HepG2 (cell line): ENCODE results near the gene SHISA6. TPM values are rescaled to one million over a fixed set of nuclear protein-coding genes. Genes with fewer than 3 reads are reported as not detected.

Source experiments
- ATAC-seq: fragments of 200-7000 bp; cut with Tn5 transposase; 3 replicates; pipeline ENCODE4 v1.9.1; 2020; ENCODE audit warnings: mild to moderate bottlenecking, moderate library complexity
- BruUV-seq: library from RNA; stranded (reverse); fragments of 400-500 nt; replicated peaks from 2 replicates; lab custom pipeline; 2021; lab: Mats Ljungman, UMichigan
- CTCF ChIA-PET: fragments of 300-600 bp; formaldehyde crosslinking; extraction: SDS; loops from one replicate; lab custom pipeline; 2021; ENCODE audit warnings: low total read pairs, inconsistent platforms, low intra/inter-chr PET ratio; lab: Yijun Ruan, JAX
- POLR2A ChIA-PET: fragments of 350-600 bp; sonication (Branson Sonifier 250); formaldehyde crosslinking; loops from one replicate; lab custom pipeline; 2020; ENCODE audit warnings: antibody characterized with exemption, inconsistent platforms; lab: Yijun Ruan, JAX
- DNase-seq: peaks from one replicate; pipeline ENCODE4 v3.0.0-alpha.2; 2015; ENCODE audit warnings: low spot score
- FAIRE-seq: peaks from 3 replicates; lab custom pipeline; 2011; peaks lifted over from hg19 to GRCh38; lab: Jason Lieb, UNC
- H2AFZ ChIP-seq: one replicate; pipeline ENCODE4 v1.6.1; 2011; ENCODE audit warnings: low read length, inconsistent platforms
- H3K27ac ChIP-seq: fragments of 300-600 bp; 3 replicates; pipeline ENCODE4 v1.8.0; 2011; ENCODE audit warnings: mixed run types, mild to moderate bottlenecking, mixed read lengths, low read length, inconsistent platforms; ENCODE audit not compliant: insufficient read depth; ENCODE audit errors: extremely low read length
- H3K27me3 ChIP-seq, 2 experiments: fragments of 200-600 bp in 1 of 2; 2 replicates in 1 of 2; 3 replicates in 1 of 2; pipeline versions ENCODE4 v1.6.0 to v1.8.0; 2011; ENCODE audit warnings: low read length in 2 of 2, mild to moderate bottlenecking in 2 of 2, moderate library complexity in 2 of 2, inconsistent platforms in 1 of 2; ENCODE audit not compliant: insufficient read depth in 2 of 2, control insufficient read depth in 1 of 2
- H3K36me3 ChIP-seq, 2 experiments: fragments of 200-600 bp in 1 of 2; replicated peaks in 1 of 2; 2 replicates in 1 of 2; 3 replicates in 1 of 2; pipeline versions ENCODE4 v1.5.1 to v1.8.0; 2011; ENCODE audit warnings: low read length in 2 of 2, inconsistent platforms in 1 of 2; ENCODE audit not compliant: insufficient read depth in 2 of 2, control insufficient read depth in 1 of 2
- H3K4me1 ChIP-seq: 2 replicates; pipeline ENCODE4 v1.5.1; 2012; ENCODE audit warnings: low read length, inconsistent platforms; ENCODE audit not compliant: insufficient read depth
- H3K4me2 ChIP-seq: 2 replicates; pipeline ENCODE4 v1.6.0; 2011; ENCODE audit warnings: low read depth, low read length, inconsistent platforms
- H3K4me3 ChIP-seq, 3 experiments: fragments of 200-600 bp in 1 of 3; sonication (generic), shearing (Covaris generic) in 1 of 3; replicated peaks in 1 of 3; 2 replicates each; pipeline ENCODE4 v1.5.1; 2011 to 2016; ENCODE audit warnings: low read length in 3 of 3, inconsistent platforms in 2 of 3, low read depth in 2 of 3, mild to moderate bottlenecking in 2 of 3, control low read depth in 1 of 3, mixed read lengths in 1 of 3; ENCODE audit not compliant: insufficient read depth in 1 of 3
- H3K79me2 ChIP-seq: one replicate; pipeline ENCODE4 v1.6.1; 2011; ENCODE audit warnings: low read length, inconsistent platforms; ENCODE audit not compliant: insufficient read depth
- H3K9ac ChIP-seq: 2 replicates; pipeline ENCODE4 v1.6.0; 2011; ENCODE audit warnings: mild to moderate bottlenecking, low read depth, low read length, inconsistent platforms; ENCODE audit not compliant: insufficient read depth
- H3K9me3 ChIP-seq: 2 replicates; pipeline ENCODE4 v1.5.1; 2012; ENCODE audit warnings: mild to moderate bottlenecking, low read length
- H4K20me1 ChIP-seq: 2 replicates; pipeline ENCODE4 v1.6.0; 2011; ENCODE audit warnings: inconsistent platforms, mild to moderate bottlenecking, low read length, moderate library complexity; ENCODE audit not compliant: insufficient read depth
- DNMT3B ChIP-seq: conservative IDR thresholded peaks from 2 replicates; pipeline ENCODE4 v1.6.1; 2016; ENCODE audit warnings: missing biosample characterization, control low read depth
- GATAD2A ChIP-seq: IDR thresholded peaks from 2 replicates; pipeline ENCODE4 v1.6.1; 2016
- HNF4A ChIP-seq: sonication (generic); formaldehyde crosslinking; IDR thresholded peaks from 2 replicates; pipeline ENCODE4 v1.4.0; 2020; ENCODE audit warnings: missing genetic modification reagents
- HNRNPLL ChIP-seq: fragments of 200-400 bp; formaldehyde crosslinking; IDR thresholded peaks from 2 replicates; pipeline ENCODE4 v1.6.1; 2017; ENCODE audit warnings: mild to moderate bottlenecking, low read depth, low read length; ENCODE audit not compliant: poor library complexity, severe bottlenecking
- MED13 ChIP-seq: sonication (generic); formaldehyde crosslinking; IDR thresholded peaks from 2 replicates; pipeline ENCODE4 v1.5.0; 2020; ENCODE audit warnings: missing genetic modification reagents
- MLLT10 ChIP-seq: sonication (generic); formaldehyde crosslinking; IDR thresholded peaks from 2 replicates; pipeline ENCODE4 v1.4.0; 2020; ENCODE audit warnings: missing genetic modification reagents
- PHF5A ChIP-seq: IDR thresholded peaks from one replicate; pipeline ENCODE4 v1.6.1; 2018; ENCODE audit warnings: low read depth, missing genetic modification reagents; ENCODE audit not compliant: unreplicated experiment
- RFX3 ChIP-seq: IDR thresholded peaks from 2 replicates; pipeline ENCODE4 v1.6.1; 2016; ENCODE audit warnings: missing biosample characterization, missing genetic modification reagents
- RFXANK ChIP-seq: IDR thresholded peaks from 2 replicates; pipeline ENCODE4 v1.6.1; 2016
- ZBTB1 ChIP-seq: sonication (generic); formaldehyde crosslinking; IDR thresholded peaks from 2 replicates; pipeline ENCODE4 v1.4.0; 2020; ENCODE audit warnings: missing genetic modification reagents, borderline replicate concordance
- ZFP1 ChIP-seq: IDR thresholded peaks from 2 replicates; pipeline ENCODE4 v1.6.1; 2016
- ZNF136 ChIP-seq: sonication (generic); formaldehyde crosslinking; IDR thresholded peaks from 2 replicates; pipeline ENCODE4 v1.8.1; 2022; ENCODE audit warnings: low read depth, mild to moderate bottlenecking, moderate library complexity, missing genetic modification reagents
- ZNF143 ChIP-seq: sonication (generic); formaldehyde crosslinking; IDR thresholded peaks from 2 replicates; pipeline ENCODE4 v1.4.0; 2020; ENCODE audit warnings: missing genetic modification reagents
- ZNF530 ChIP-seq: sonication (generic); formaldehyde crosslinking; IDR thresholded peaks from 2 replicates; pipeline ENCODE4 v1.5.0; 2020; ENCODE audit warnings: low read depth, mild to moderate bottlenecking, missing genetic modification reagents
- ZNF737 ChIP-seq: sonication (generic); formaldehyde crosslinking; IDR thresholded peaks from 2 replicates; pipeline ENCODE4 v1.5.0; 2020; ENCODE audit warnings: missing genetic modification reagents, mild to moderate bottlenecking, borderline replicate concordance
- ZNF792 ChIP-seq: IDR thresholded peaks from 2 replicates; pipeline ENCODE4 v1.6.1; 2016
- WGBS: methylation state at CpG from one replicate; pipeline ENCODE4 v1.1.6; 2017; ENCODE audit warnings: low lambda C conversion rate; 5-methylcytosine and 5-hydroxymethylcytosine counted together
- in situ Hi-C: cut with HindIII; loops from 2 replicates; pipeline ENCODE4 v1.10.0; 2017; ENCODE audit warnings: low pct_unique_long_range_greater_than_20kb; ENCODE audit not compliant: extremely low pct_ligation_motif_present
- intact Hi-C: fragments of 100-400 bp; cut with micrococcal nuclease; formaldehyde crosslinking; loops from one replicate; pipeline ENCODE4 v1.10.0; 2022; ENCODE audit not compliant: unreplicated experiment
- polyA plus RNA-seq, 8 experiments: library from polyadenylated mRNA; depleted of rRNA in 3 of 8; stranded (reverse) in 7 of 8; unstranded in 1 of 8; fragments of >200 nt; fragmentation: Illumina TruSeq in 4 of 8; extraction: Trizol in 4 of 8; gene quantifications; 2 replicates each; pipeline versions ENCODE4 v1.2.1 to v1.2.3, GENCODE V29; 2011 to 2016; ENCODE audit warnings: low read depth in 4 of 8, missing spikeins in 1 of 8, mixed read lengths in 1 of 8; ENCODE audit not compliant: insufficient read depth in 1 of 8
- total RNA-seq, 5 experiments: library from RNA; depleted of rRNA; stranded (reverse); fragments of >200 nt; fragmentation: Illumina TruSeq; extraction: Trizol; gene quantifications; 2 replicates each; pipeline ENCODE4 v1.2.3, GENCODE V29; 2016; ENCODE audit warnings: low read depth in 1 of 5
- TF ChIP-seq, protein P1 (sequence below): sonication (generic); formaldehyde crosslinking; conservative IDR thresholded peaks from 2 replicates; pipeline ENCODE4 v1.4.0; 2020; ENCODE audit warnings: missing genetic modification reagents

Gene SHISA6
- total and polyA plus RNA-seq, 2 of the 13 experiments (the other 11 are each of a cell fraction or from before 2014, with no cell fraction given), result not detected

DNA sequence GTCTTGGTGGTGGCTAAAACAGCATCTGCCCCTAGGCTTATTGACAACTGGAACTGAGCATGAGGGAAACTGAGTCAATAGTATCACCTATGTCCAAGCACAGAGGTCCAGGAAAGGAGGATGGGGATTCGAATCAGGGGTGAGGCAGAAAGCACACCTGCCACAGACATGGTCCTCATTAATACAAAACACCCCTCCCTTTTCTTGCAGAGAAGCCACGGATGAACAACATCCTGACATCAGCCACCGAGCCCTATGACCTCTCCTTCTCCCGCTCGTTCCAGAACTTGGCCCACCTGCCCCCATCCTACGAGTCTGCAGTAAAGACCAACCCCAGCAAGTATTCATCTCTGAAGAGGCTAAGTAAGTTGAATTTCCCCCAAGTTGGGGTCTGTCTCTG lies 314.5 kb downstream of the SHISA6 start:
- Histone ChIP-seq H3K4me2 (no peak overlapping the region), H3K27ac (no peak overlapping the region), H3K4me3 (no peak overlapping the region), H3K9me3 (no peaks in the 10 kb centered on the region), H3K4me1 (no peaks in the 10 kb centered on the region), H4K20me1 (no peaks in the 10 kb centered on the region), H3K36me3 (no peaks in the 10 kb centered on the region), H3K27me3 (0 out of 5 replicates have a peak, but pooled peaks cover 0 to 3% of the 10 kb centered on the region in 2 experiments), H3K79me2 (no peaks in the 10 kb centered on the region), H2AFZ (no peak overlapping the region), H3K9ac (no peak overlapping the region)
- WGBS, result 0% methylated on average over 4 of the region's 6 CpGs
- ChIA-PET POLR2A (no interaction called here), CTCF (no interaction called here)
- no peak for ATAC-seq
- FAIRE-seq, result no peak
- in situ Hi-C loops, result no loop called here
- no peak for DNase-seq
- TF ChIP-seq MED13 (CRISPR knock-in tag) (no peak), ZBTB1 (CRISPR knock-in tag) (no peak), ZNF530 (CRISPR knock-in tag) (no peak), ZNF792 (CRISPR knock-in tag) (no peak), RFX3 (CRISPR knock-in tag) (no peak), ZNF143 (CRISPR knock-in tag) (no peak), RFXANK (CRISPR knock-in tag) (no peak), MLLT10 (CRISPR knock-in tag) (no peak), DNMT3B (CRISPR knock-in tag) (no peak), HNF4A (no peak), PHF5A (CRISPR knock-in tag) (no peak), GATAD2A (CRISPR knock-in tag) (no peak), ZNF737 (CRISPR knock-in tag) (no peak), ZNF136 (CRISPR knock-in tag) (no peak), HNRNPLL (no peak), ZFP1 (CRISPR knock-in tag) (no peak)
- TF ChIP-seq, protein P1, sequence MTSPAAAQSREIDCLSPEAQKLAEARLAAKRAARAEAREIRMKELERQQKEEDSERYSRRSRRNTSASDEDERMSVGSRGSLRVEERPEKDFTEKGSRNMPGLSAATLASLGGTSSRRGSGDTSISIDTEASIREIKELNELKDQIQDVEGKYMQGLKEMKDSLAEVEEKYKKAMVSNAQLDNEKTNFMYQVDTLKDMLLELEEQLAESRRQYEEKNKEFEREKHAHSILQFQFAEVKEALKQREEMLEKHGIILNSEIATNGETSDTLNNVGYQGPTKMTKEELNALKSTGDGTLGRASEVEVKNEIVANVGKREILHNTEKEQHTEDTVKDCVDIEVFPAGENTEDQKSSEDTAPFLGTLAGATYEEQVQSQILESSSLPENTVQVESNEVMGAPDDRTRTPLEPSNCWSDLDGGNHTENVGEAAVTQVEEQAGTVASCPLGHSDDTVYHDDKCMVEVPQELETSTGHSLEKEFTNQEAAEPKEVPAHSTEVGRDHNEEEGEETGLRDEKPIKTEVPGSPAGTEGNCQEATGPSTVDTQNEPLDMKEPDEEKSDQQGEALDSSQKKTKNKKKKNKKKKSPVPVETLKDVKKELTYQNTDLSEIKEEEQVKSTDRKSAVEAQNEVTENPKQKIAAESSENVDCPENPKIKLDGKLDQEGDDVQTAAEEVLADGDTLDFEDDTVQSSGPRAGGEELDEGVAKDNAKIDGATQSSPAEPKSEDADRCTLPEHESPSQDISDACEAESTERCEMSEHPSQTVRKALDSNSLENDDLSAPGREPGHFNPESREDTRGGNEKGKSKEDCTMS, result no peak
- intact Hi-C loops, result no loop called here
- no TSS peak for BruUV-seq
